Stimulated activated CD8-positive, alpha-beta memory T cell treated with anti-CD3 and anti-CD28 coated beads, Interleukin-7, amount 100 ng/mL, for 24 hours (primary cell): ENCODE measurements around the gene NEURL1B.
"Not testable (repeated sequence)": the region's sequence is repeated elsewhere in the genome, so short reads cannot be mapped to it uniquely, and the experiment has no call there.

Experiments used
- DNase-seq: peaks from one replicate; pipeline ENCODE4 v3.0.0-alpha.2; 2020; ENCODE audit warnings: low read depth

NEURL1B gene

DNA sequence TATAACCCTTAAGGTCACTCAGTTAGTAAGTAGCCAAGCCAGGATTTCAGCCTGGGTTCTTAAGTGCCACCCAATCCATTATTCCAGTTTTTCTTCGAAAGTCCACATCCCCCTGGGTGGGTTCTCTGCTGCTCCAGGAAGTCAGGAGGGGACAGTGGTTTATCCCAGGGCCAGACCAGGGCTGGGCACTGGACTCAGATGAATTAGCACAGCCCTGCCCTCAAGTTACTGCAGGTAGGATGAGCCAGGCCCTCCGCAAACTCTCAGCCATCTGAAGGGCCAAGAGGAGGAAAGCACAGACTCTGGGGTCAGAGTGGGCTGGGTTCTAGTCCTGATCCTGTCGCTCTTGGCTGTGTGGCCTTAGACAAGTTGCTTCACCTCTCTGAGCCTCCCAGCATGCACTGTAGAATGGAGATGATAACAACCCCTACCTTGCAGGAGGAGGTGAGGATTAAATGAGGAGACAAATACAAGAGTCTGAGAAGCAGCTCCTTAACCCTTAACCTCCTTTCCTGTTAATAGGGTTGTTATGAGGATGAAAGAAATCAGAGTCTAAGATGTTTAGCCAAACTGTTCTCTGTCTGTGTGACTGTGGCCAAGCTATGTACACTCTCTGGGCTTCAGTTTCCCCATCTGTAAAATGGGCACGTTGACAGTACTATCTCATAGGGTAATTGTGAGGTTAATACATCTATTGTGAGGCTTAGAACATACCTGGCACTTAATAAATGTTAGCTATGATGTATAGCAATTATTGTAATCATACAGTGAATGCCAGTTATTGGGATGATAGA is 6.8 kb upstream of the NEURL1B start:
- DNase-seq: no peak

DNA sequence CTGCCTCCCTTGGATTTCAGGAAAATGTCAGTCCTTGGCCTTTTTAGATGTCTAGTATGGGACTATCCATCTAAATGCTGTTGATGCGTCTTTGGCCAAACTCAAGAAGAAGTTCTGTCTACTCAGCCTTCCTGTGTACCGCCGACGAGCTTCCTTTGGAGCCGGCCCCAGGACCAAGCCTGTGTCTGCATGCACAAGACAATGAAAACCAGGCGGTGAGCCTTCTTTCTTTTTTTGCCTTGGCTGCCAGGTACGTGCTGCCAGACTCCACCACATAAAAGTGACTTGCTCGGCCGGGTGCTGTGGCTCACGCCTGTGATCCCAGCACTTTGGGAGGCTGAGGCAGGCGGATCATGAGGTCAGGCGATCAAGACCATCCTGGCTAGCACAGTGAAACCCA is 6.0 kb upstream of the NEURL1B start:
- DNase-seq: no peak

DNA sequence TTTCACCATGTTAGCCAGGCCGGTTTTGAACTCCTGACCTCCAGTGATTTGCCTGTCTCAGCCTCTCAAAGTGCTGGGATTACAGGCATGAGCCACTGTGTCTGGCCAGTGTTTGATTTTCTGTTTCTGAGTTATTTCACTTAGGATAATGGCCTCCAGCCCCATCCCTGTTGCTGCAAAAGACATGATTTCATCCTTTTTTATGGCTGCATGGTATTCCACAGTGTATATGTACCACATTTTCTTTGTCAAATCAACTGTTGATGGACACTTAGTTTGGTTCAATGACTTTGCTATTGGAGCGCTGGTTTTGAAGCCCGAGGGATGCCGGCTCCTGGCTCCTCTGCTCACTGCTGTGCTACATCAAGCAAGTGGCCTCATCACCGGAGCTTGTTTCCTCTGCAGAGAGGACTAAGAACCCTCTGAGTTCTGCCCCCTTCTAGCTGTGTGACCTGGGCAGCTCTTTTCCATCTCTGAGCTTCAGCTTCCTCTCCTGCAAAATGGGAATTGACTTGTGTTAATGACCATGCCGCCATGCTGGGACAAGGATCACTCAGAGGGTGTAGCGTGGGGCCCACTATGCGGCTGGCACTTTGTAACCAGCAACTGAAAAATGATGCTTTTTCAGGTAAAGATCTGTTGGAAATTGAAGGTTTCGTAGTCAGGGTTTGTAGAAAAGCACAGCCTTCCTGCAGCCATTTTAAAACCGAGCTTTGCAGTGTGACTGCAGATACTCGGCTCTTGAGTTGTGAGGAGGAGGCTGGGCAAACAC is 4.6 kb upstream of the NEURL1B start:
- no peak for DNase-seq

DNA sequence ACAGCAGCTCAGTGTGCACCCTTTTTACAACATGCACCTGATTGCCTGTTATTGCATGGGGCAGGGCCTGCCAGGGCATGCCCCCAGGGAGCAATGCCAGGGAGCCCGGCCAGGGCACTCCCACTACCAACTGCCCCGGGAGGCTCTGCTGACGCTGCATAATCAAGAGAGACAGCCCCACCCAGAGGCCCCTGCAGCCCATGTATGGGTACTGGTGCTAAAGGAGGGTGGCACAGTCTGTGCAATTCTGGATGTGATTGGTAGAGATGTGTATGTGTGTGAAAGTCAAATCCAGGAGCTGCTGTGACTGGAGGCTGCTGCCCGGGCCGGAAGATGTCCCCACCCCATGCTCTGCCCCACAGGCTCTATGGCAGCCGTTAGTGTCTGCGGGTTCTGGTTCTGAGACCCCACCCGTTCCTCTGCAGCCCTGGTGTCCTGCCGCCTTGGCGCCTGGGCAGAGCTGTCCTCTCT is 3.9 kb upstream of the NEURL1B start:
- no peak for DNase-seq

DNA sequence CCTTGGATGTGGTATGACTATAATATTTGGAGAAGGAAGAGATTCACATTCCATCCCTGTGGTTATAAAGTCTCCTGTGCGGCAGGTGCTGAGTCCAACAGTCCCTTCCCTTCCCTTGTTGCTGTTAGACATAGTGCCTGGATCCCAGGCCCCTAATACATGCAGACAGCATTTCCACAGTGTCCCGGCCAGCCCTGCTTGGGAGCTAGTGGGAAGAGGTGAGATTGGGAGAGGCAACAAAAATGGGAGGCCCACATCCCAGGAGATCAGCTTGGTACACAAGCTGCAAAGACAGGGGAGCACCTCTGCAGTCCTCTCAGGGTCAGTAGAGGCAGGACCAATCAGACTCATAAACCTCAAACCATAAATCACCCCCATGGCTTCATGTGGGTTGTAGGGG is 3.3 kb upstream of the NEURL1B start:
- no peak for DNase-seq

DNA sequence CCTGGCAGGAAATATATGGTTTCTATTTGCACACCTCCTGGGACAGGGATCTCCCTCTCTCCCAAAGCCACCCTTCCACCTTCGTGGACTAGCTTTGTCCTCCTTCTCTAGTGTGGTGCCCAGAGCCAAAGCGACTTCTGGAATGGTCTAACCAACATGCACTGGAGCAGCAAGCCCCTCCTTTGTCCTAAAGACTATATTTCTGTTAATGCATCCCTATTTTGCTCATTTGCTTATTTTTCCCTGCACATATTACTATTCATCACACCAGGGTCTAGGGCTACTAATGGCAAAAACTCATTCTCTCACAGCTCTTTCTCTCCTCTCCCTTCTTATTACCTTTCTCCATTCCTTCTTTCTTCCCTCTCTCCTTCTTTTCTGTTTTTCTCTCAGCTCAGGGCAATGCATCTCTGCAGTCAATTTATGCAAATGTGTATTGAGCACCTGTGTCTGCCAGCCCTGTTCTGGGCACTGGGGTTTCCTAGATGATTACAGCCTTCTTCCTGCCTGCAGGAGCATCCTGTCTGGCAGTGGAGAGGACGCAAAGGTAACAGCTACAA is 2.8 kb upstream of the NEURL1B start:
- no peak for DNase-seq

DNA sequence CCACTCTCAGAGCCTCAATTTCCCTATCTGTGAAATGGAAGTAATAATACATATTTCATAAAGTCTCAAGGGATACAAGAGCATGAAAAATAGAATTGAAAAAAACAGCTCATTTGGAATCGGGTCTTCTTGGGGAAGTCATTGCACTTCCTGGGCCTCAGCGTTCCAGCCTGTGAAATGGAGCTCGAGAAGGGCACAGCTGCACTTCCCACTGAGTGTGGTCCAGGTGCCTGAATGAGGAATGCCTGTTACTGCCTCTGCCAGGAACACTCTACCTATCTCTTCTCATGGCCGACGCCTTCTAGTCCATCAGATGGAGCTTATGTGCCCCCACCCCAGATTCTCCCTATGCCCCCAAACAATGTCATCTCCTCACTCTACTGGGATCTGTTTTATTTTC is 924 bp upstream of the NEURL1B start:
- no peak for DNase-seq

DNA sequence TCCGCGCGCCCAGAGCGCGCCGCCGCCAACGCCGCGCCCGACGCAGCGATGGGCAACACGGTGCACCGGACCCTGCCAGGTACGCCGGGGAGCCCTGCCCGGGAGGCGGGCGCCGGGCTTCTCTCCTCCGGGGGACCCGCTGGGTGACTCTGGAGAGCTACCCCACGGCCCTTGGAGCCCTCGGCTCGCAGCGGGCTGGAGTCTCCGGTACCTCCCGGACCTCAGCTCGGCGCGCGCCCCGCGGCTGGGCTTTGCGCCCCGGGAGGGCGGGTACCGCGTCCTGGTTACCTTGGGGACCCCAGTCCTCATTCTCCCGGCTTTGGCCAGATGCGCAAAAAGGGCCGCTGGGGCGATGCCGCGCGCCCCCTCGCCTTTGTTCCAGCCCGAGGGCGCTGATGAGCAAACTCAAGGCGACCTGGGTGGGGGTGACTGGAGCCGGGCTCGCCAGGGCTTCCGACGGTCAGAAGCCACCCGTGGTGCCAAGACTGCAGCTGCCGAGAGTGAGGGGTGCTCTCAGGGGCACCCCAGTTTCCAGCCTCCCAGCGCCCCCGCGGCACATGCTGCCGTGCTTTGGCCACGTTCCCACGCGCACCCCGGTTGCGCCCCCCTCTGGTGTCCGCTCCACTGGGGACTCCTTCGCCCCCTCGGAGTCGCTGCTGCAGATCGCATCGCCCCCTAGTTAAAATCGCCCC is 442 bp downstream of the NEURL1B start:
- DNase-seq: no peak

DNA sequence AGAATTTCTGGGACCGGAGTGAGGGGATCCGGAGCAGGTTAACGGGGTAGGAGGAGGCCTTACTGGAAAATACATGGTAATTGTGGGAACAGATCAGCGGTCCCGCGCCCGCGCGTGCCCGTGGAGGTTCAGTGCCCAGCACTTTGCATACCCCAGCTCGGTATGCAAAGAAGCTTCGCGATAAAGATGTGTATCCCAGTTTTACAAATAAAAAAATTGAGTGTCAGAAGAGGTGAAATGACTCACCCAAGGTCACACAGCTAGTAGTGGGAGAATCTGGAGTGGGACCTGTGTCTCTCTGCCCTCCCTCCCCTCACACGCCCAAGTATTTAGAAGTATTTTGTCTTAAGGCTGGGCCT is 967 bp downstream of the NEURL1B start:
- DNase-seq: no peak

DNA sequence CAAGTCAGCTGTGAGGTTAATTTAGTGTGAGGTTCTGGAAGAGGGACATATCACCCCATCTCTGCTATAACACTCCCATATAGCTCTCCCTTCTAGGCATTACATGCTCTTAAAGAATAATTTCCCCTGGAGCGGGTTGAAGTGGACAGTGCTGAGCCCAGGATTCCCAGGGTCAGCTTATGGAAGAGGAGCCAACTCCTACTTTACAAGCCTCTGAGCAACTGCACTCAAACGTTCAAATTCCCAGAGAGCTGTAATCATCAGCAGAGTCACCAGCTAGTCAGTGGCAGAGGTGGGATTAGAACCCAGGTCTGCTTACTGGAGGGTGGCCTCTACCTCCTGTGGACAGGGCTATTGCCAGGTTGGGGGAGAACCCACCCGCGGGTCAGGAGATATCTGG is 1.4 kb downstream of the NEURL1B start:
- DNase-seq: no peak

DNA sequence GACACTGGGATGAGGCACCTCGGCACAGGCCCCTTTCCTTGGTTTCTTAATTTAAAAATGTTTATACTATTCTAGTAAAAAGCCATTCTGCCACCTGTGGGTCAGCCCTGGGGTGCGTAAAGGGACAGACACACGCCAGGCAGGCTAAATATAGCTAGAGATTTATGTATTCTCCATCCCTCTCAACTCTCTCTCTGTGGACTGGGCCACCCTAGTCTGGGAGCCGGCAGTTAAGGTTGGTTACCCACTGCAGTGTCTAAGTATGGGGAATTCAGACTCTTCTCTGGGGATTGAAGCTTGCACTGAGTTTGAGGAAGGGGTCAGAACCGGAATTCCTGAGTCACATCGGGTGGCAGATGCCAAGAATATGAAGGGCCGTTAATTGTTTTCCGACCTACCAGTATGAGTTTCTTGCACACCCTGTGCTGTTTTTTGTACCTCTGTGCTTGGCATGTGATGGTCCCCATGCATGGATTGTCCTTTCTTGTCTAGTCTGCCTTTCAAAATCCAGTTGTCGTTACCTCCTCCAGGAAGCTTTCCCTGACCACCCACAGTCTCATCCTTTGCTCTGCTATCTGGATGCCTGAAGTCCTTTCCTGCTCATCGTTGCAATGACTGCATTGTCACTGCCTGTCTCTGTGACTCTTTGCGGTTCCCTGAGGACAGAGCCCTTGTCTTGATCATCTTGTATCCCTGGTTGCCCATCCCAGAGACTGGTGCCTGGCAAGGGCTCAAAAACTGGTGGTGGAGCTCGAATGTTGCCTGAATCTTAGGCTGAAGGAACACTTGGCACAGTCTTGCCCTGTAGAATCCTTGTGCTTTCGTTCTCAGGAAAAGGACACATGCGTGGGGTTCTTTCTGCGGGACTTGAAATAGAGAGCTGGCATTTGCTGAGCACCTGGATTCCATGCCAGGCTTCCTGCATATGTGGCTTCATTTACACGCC is 2.1 kb downstream of the NEURL1B start:
- DNase-seq: no peak

DNA sequence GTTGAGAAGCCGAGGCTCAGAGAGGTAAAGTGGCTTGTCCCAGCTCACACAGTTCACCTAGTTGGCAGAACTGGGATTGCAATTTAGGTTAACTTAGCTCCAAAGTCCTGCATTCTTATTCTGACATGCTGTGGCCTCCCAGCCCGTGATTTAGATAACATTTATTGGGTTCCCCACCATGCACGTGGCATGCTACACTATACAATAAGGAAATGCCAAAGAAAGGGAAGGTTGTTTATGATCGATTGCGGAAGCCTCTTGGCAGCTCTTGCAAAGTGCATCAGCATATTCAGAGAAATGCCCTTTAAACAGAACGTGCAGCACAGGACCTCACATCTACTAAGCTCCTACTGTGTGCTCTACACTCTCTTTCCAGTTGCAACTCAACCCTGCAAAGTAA is 3.2 kb downstream of the NEURL1B start:
- DNase-seq: no peak

DNA sequence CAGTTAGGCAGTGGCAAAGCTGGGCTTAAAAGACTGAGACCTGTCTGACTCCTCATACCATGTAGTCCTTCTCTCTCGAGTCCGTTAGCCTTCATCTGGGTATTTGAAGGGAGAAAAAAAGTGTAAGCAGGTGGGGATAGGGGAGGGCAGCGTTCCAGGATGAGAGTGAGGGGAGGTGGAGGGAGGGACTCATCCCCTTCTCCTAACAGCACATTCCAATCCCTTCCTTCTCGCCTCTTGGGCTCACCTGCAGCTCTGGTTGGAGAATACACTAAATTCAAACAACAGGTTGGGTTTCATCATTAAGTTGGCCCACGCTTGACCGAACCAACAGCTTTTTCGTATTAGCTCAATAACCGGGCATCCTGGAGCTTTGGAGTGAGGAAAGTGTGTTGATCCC is 3.6 kb downstream of the NEURL1B start:
- no peak for DNase-seq

DNA sequence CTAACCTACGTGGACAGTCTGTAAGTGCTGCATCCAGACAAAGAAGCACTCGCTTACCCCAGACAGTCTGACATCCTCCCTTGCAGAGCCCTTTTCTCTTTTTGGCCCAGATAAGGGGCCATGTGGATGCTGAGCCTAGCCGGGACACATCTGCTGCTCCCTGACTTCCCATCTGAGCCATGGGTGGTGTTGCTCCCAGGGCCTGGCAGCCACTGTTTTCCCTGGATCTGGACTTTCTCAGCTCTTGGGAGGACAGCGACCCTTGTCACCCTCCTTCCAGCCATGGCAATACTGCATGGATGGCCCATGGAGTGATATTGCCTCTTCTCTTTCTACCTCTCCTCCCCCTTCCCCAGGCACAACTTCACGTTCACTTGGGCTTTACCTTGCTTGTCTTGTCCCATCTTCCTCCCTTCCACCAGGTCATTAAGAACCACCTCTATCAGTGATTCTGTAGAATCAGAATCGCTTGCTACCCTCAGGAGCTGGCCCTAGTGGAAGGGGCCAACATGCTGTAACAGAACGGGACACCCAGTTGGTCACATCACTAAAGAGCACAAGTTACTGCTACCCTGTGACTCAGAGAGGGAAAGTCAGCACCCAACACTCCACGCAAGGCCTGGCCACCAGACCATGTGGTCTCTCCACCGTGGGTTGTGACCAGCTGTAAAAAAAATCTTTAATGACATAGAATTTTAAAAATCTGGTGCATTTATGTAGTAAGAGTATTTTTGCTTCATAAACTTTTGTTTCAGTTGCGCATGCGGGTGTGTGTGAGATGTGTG is 4.4 kb downstream of the NEURL1B start:
- no peak for DNase-seq

DNA sequence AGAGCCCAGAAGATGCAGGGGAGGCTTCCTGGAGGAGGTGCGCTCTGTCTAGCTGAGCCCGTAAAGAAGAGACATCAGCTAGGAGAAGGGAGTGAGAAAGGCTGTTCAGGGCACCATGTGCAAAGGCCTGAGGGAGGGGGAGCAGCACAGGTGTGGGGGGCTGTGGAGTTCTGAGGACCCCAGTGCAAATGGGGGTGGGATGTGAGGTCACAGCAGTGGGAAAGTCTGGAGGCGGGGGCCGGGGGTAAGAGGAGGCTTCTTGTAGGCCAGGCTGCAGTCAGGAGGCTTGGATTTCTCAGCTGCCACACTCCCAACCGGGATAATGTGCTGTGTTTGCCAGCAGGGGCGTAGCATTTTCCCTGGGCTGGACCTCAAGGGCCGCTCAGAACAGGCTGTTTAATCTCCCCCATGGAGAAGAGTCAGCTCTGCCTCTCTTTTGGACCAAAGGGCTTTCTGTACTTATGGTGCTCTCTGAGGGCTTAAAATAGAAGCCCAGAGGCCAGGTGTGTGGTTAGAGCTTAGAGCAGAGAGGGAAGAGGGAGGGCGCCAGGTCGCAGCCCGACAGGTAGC is 5.7 kb downstream of the NEURL1B start:
- no peak for DNase-seq

DNA sequence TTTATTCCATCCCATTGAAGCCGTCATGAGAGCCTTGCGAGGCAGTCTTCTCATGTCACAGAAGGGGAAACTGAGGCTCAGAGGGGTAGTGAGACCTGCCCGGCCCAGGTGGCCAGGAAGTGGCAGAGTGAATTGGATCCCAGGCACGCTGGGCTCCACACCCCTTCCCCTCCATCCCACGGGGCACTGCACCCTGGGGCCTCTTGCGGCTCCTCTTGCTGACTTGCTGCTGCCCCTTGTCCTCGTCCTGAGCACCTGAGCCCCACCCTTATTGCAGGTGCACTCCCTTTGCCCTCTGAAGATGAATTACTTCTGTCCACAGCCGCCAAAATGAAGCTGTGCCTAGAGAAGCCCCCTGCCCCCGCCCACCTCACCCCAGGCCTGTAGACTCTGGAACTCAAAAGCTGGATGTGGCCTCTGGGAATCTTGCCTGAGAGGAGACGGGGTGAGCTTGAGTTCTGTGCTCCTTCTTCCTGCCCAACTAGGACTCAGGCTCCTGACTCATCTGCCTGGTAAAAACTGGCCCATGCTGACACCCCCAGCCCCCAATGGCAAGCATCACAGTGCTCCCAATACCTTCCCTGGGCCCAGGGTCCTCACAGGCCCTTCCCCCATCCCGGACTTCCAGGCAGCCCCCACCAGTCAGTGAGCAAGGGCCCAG is 6.4 kb downstream of the NEURL1B start:
- DNase-seq: no peak

DNA sequence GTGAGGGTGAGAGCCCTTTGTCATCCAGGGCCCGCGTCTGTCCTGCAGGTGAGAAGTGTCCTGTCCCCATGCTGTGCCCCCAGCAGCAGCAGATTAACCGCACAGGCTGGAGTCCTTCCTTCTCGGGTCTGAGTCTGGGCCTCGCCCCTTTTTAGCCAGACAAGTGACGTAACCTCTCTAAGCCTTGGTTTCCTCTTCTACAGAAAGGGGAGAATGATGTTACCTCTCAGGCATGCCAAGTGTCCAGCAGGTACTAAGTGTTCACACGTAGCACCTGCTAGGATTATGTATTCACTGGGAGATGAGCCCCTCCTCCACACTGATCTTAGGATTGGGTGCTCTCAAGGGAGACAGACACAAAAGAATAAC is 6.9 kb downstream of the NEURL1B start:
- DNase-seq: no peak

DNA sequence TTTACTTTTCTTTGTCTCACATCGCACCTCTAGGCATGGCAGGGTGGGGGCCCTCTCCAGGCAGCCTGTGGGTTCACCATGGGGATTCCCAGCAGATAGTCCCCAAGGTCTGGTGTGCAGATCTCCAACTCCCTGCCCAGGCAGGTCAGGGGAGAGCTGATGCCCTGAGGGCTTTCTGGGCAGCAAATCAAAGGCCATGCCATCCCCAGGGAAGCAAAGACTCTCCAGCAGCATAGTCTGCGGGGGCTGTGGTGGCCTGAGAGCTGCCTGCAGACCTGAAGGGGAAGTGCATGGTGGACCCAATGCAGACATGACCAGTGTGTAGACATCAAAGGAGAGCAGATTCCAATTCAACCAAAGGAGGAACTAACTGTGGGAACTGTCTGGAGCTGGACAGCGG is 7.7 kb downstream of the NEURL1B start:
- no peak for DNase-seq

DNA sequence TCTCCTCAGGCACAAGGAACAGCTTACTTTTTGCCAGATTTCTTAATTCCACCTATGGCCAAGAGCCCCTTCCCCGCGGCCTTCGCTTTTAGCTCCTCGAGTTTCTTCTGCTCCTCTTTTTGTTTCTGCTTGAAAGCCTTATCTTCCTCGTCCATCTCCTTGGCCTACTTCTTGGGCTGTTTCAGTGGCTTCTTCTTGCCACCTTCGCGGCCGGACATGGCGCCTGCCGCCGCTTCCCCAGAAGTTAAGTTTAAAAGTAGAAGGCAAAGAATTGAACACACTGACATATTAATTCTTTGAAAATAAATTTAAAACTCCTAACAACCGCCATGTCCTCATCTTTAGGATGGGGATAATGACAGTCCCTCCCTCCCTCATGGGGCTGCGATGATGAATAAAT is 15.4 kb downstream of the NEURL1B start:
- DNase-seq: not testable (repeated sequence)
